Cerebellar nuclear complex (tissue), 1 donor: ENCODE results near the gene METTL21A.
"Not testable (repeated sequence)": the region's sequence is repeated elsewhere in the genome, so short reads cannot be mapped to it uniquely, and the experiment has no call there.

Source experiments
- DNase-seq, 2 experiments: peaks; one replicate each; lab custom pipeline; 2025; lab: John Stamatoyannopoulos, UW

The METTL21A gene

DNA sequence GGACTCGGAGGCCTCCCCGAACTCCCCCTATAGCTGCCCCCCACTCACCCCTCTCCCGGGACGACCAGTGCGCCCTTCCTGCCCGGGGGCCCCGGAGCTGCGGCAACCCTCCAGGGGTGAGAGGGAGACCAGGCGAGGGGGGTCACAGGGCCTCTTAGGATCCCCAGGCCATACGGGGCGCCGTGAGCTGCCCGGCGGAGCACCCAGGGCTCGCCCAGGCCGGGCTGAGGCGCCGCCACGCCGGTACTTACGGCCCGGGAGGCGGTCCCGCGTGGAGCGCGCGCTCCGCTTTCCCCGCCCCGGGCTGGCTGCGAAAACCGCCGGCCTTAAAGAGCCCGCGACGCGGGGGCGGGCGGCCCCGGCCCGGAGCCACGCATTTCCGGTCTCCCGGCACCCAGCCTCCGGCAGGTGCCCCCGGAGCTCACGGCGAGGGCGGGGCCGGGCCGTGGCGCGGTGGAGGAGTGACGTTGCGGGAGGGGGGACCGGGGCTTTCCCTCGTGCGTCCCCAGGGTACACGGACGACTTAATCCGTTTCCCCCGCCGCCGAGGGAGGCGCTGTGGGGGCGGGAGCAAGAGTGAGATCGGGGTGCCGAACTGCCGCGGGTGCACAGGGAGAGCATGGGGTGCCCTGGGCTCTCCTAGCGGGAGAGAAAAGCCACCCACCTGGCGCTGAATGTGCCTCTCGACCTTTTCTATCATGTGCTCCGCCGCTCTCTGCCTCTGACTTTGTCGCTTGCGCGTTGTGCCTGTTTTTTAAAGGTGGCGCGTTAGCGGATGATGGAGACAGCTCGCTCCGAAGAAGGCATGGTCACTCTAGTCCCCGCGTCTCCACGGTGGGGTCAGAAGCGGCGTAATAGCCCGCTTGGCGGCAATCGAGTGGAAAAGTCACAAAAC, at the start of gene METTL21A:
Gene METTL21A (minus strand): TSS at position 381 of the 894 bp plus-strand sequence. CDS start 1,019 bp downstream, outside the sequence.
- peak in 1 of 2 experiments; percentile 56 for DNase-seq

DNA sequence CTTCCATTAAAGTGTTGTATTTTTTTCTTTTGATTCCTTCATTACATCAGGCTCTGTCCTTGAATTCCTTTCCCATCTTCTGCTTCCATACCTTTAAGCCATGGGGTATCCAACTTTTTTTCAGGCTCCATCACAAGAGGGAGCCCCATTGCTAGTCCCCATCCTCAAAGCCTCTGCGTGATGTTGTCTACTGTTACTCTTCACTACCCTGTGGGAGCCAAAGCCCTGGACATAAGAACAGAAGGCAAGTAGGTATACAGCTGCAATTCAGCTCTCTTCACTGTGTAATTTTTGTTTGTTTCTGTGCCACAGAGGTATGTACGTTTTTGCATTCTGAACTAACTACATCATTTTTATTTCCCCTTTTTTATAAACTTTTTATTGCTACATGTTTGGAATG, 49.6 kb upstream of the METTL21A start:
- DNase-seq = no peak

DNA sequence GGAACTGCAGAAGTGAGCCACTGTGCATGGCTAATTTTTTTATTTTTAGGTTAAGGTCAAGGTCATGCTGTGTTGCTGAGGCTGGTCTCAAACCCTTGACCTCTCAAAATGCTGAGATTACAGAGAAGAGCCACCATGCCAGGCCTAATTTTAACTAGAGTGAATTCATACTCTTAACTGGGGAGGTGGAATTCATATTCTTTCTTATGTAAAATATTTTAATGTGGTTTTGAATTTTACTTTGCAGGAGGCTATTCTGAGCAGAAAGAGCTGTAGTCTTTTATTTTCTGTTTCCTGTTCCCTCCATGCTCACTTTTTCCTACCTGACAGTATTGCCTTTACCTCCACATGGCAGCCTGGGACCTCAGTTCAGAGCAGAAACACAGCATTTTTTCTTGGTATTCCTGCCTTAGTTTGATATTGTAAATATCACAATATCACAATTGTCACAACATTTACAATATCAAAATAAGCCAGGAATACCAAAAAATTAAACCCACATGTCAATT, 49.1 kb upstream of the METTL21A start:
- DNase-seq = no peak

DNA sequence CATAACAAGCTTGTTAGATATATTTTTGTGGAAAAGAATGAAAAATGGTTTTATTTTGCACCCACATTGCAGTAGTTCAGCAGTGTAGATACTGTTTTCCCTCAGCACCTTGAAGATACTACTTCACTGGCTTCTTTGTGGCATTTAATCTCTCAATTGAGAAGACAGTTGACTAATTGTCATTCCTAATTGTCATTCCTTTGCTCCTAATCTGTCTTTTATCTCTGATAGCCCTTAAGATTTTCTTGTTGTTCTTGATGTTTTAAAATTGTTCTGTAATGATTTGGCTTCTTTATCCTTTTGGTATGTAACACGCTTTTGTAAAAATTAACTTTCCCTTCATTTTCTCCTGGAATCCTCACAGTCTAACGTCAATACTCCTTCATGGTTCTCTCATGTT, 48.2 kb upstream of the METTL21A start:
- no peak for DNase-seq

DNA sequence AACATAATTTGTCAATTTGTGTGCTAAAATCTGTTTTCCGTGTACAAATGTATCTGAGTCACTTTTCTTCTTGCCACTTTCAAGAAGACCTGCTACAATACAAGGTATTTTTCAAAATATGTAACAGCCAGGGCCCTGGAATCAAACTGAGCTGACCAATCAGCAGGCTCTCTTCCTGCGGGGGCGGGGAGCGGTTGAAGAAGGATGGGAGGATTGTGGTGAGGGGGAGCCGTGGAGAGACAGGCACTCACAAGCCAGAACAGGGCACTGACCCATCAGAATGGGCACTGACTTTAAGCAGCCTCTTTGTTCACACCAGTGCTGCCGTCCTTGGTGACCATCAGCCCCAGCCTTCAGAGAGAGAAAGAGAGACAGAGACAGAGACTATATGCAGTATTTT, 45.7 kb upstream of the METTL21A start:
- no peak for DNase-seq

DNA sequence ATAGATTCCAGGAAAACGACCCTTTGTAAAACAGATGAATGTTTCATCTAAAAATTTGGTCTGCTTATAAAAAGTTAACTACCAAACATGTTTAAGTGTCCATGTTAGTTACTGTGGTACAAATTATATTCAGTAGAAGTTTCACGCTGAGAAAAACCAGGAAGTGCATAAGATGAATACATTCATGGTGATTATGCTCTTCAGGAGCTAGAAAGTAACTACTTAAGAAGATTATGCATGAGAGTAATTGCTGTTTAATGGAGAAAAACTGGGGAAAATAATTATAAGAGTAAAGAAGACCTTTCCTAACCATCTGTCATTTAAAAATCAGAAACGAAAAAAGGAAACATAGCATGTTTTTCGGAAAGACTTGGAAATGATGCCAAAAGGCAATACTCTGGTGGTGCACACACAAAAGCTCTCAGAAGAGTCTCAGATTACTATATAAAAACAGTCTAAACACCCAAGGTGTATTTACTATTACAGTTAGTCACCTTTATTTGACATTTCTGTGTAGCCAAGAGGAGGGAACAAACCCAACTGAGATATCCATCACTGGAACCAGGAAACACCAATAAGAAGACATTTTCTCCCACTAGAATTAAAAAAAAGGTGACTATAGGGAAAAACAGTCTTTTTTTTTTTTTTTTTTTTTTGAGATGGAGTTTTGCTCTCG, 38.8 kb upstream of the METTL21A start:
- no peak for DNase-seq

DNA sequence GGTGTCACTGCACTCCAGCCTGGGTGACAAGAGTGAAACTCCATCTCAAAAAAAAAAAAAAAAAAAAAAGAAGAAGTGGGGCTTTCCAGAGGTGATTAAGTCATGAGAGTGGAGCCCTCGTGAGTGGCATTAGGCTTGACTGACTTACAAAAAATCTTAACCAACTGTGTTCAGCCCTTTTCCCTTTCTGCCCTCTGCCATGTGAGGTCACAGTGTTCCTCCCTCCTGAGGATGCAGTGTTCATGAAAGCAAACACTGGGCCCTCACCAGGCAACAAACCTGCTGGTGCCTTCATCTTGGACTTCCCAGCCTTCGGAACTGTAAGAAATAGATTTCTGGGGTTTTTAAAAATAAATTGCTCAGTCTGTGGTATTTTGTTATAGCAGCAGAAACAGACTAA, 37.0 kb upstream of the METTL21A start:
- no peak for DNase-seq

DNA sequence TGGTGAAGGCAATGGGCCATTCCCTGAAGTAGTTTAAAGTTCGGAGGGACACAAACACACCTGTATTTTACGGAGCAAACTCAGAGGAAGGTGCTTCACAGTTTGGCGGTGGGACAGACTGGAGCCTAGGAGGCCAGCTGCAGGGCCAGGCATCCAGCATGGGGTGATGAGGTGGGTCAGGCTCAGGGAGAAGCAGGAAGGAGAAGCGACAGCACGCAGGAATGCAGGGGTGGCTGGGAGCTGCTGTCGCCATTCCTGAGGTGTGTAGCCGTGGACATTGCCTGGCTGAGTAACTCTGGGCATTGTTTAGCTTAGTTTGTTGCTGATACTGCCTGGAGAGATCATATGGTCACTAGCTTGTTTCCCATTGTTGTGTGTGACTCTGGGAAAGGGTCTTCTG, 35.8 kb upstream of the METTL21A start:
- no peak for DNase-seq

DNA sequence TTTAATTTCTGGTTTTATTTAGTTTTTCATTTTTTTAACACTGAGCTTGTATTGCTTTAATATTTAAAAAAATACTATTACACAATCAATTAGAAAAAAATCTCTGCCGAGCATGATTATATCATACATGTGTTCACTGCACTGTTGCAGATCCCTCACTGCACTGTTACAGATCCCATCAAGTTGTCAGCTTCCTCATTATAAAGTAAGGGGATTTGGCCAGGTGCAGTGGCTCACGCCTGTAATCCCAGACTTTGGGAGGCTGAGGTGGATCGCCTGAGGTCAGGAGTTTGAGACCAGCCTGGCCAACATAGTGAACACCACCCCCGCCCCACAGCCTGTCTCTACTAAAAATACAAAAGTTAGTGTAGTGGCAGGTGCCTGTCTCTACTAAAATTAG, 33.0 kb upstream of the METTL21A start:
- DNase-seq = no peak

DNA sequence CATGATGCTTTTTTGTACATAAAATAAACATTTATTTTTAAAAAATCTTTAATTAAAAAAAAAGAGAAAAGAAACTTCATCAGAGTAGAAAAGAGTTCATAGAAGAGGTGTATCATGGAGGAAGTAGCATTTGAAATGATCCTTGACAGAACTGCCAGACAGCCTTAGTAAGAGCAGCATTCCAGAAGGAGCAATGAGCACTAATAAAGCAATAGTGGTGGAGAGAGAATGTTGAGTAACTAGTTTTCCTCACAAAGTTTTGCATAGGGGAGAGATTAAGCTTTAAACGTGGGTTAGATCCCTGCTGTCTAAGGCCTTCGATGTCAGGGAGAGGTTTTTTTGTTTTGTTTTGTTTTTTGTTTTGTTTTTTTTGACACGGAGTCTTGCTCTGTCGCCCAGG, 29.8 kb upstream of the METTL21A start:
- DNase-seq = no peak

DNA sequence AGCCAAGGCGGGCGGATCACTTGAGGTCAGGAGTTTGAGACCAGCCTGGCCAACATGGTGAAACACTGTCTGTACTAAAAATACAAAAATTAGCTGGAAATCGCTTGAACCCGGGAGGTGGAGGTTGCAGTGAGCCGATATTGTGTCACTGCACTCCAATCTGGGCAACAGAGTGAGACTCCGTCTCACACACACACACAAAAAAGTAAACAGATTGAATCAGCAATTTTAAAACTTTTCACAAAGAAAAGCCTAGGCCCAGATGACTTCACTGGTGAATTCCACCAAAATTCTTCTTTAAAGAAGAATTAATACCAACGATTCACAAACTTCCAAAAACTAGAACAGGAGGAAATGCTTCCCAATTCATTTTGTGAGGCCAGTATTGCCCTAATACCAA, 21.4 kb upstream of the METTL21A start:
- not testable (repeated sequence) for DNase-seq

DNA sequence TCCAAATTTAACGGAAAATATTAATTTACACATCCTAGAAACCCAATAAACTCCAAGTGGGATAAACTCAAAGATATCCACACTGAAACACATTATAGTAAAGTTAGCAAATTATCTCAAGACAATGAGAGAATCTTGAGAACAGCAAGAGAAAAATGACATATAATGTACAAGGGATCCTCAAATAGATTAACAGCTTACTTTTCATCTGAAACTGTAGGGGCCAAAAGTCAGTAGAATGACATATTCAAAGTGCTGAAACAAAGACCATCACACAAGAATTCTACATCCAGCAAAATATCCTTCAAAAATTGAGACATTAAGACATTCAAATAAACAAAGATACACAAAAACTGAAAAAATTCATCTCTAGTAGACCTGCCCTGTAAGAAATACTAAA, 18.7 kb upstream of the METTL21A start:
- DNase-seq = no peak

DNA sequence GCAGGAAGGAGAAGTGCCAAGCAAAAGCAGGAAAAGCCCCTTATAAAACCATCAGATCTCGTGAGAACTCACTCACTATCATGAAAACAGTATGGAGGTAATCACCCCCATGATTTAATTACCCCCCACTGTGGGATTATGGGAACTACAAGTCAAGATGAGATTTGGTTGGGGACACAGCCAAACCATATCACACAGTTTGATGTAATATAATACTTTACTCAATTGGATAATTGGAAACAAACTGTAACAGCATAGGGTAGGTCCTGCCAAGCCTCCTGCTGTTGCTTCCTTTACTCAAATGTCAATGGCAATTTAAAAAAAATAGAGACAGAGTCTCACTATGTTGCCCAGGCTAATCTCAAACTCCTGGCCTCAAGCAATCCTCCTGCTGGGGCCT, 15.5 kb upstream of the METTL21A start:
- no peak for DNase-seq

DNA sequence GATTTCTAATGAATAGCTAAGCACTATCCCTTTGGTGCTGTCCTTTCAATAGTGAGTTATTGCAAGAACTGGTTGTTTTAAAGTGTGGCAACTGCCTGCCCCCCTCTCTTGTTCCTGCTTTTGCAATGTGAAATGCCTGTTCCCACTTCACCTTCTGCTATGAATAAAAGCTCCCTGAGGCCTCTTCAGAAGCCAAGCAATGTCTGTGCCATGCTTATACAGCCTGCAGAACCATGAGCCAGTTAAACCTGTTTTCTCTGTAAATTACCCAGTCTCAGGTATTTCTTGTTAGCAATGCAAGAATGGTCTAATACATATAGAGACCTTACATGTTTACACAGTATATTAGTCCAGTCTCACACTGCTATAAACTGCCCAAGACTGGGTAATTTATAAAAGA, 15.0 kb upstream of the METTL21A start:
- no peak for DNase-seq

DNA sequence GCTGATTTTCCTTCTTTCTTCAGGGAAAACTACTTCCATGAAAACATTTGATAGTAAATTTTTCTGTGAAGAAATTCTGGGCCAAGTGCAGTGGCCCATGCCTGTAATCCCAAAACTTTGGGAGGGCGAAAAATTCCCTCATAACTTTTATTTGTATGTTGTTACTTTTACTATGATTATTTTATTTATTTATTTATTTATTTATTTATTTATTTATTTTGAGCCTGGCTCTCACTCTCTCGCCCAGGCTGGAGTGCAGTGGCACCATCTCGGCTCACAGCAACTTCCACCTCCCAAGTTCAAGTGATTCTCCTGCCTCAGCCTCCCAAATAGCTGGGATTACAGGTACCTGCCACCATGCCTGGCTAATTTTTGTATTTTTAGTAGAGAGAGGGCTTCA, 14.1 kb upstream of the METTL21A start:
- not testable (repeated sequence) for DNase-seq

DNA sequence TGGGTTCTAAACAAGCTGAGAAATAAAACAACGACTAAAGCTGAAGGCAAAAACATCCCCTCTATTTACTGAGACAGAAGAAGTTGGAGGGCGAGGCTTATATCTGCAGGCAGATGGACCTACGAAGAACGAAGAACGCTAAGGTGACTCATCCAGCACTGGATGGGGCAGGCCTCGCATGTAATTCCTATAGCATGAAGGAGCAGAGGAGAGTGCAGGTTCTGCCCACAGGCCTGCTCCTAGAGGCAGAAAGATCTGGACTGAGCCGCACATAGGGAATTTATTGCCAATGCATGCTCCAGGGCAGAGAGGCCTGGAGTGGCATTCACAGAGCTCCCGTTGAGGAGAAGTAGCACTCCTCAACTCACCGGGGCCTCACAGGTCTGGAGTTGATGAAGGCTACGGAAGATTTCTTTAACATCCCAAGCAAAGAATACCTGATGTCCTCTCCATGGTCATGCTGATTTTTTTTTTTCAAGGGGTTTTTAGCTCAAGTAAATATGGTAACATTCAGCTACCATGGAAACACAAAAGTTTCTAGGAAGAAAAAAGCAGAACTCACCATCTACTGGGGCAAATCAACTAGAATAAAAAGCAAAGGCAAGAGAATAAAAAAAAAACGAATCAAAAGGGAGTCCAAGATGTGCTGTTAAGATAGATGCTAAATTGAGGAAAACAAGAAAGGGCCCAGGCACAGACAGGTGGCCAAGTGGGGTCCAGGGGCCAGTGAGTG, 10.4 kb upstream of the METTL21A start:
- no peak for DNase-seq

DNA sequence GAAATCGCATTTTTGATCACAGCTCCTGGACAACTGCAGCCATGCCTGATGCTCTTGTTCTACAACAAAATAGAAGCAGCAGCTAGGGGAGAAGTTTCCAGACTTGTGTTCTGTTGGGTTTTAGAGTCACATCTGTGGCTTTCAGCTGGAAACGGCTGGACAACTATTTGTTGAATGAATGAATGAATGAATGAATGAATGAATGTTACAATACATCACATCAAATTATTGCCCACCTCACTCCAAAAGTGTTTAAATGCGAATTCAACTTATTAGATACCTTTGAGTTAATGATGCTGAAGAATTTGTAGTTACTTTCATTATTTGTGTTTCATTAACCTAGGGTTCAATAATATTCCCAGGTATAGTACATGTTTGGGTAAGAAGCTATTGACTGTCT, 8.5 kb upstream of the METTL21A start:
- DNase-seq = no peak

DNA sequence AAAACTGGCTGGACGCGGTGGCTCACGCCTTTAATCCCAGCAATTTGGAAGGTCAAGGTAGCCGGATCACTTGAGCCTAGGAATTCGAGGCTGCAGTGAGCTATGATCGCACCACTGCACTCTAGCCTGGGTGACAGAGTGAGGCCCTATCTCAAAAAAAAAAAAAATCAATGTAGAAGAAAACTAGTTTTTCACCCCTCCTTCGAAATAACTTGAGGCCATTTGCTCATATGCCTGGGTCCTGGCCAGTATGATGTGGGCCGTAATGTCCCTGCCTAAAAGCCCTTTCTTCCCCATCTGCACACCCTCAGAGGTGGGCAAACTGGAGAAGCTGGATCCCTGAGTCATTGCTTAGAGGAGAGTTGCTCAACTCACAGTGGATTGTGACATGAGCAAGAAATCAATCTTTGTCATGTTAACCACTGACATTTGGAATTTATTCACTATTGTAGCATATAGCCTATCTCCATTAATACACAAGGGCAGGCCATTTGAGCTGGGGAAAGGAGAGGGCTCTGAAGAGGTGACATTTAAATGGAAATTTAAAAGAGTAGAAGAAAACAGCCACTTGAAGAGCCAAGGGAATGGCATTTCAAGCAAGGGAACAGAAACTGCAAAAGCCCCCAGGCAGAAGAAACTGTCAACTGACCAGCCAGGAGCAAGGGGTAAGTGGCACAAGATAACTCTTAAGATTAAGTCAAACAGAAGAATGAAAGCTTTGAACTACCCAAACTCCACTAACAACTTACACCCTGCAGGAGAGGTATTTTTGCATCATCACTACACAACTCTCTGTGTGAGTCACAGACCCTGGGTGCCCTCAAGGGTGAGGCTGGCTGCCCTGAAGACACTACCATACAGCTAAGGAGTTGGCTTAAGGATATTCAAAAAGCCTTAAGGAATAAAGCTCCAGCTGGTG, 7.6 kb upstream of the METTL21A start:
- DNase-seq = no peak

DNA sequence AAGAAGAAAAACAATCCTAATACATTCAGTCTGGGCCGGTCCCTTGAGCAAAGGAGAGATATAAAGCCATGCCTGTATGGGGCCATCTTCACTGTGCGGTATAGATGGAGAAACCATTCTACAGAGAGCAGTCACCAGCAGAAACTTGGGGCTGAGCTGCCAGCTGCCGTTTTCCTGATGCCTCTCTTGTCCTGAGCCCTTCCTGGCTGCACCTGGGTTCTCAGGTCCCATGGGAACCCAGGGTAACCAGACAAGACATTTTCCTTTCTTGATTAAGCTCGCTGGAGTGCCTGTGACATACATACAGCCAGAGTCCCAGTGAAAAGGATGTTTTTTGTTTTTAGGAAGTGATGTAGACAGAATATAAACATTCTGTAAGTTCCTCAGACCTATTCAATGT, 5.3 kb upstream of the METTL21A start:
- DNase-seq = no peak

DNA sequence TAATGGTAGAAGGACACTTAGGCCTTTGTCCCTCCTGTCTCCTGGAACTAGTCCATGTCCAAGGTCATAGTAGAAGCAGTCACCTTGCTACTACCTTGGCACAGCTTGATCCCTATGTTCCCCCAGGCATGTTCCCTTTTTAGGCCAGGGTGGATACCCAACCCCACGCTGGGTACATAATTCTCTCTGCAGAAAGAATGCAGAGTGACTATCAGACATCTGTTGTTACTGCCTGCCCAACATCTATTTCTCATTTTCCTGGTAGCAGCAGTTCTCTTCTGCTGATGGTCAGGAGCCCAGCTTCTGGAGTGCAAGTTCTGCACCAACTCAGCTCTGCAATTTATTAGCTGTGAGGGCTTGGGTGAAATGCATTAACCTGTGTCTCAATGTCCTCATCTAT, 4.4 kb upstream of the METTL21A start:
- no peak for DNase-seq
